ENCODE measurements around the gene CYTH2.

- TF ChIP-seq ZNF274 (IDR thresholded peaks at IDR 0.05; ENCODE audit: low read length) (no peak), ZNF274 (tag by site-specific recombination; IDR thresholded peaks at IDR 0.05; ENCODE audit: borderline replicate concordance) (no peak), SCRT1 (tag by site-specific recombination; IDR thresholded peaks at IDR 0.05; ENCODE audit: borderline replicate concordance) (no peak), CTCF (tag by site-specific recombination; IDR thresholded peaks at IDR 0.05) (no peak), ZNF324 (tag by site-specific recombination; IDR thresholded peaks at IDR 0.05) (no peak), HOXA7 (CRISPR knock-in tag; IDR thresholded peaks at IDR 0.05; ENCODE audit: borderline replicate concordance) (no peak)
These were observed 38.8 kb downstream of the CYTH2 start for GRCh38 chr19:48507911-48508439.

Measured in HEK293 (cell line).